ENCODE data around the gene TNNC2. TPM values are rescaled to one million over a fixed set of nuclear protein-coding genes. Genes with fewer than 3 reads are reported as not detected.

TNNC2 gene
- total and polyA plus RNA-seq, 2 of the 13 experiments (the other 11 are each of a cell fraction or from before 2014, with no cell fraction given) = 1.8 to 4.7 TPM

GRCh38 chr20:45848421-45848820 lies 21.3 kb upstream of the TNNC2 start:
- FAIRE-seq (no peak), ATAC-seq (no peak; the same call in 1 of the 3 replicates), DNase-seq (ENCODE audit: low spot score) (no peak)
- in situ Hi-C loops (cut with HindIII; ENCODE audit: extremely low pct_ligation_motif_present, low pct_unique_long_range_greater_than_20kb) = no loop called here
- Histone ChIP-seq H3K4me1 (ENCODE audit: insufficient read depth, low read length) (peaks cover 4% of the 10 kb centered on the region; the same call in 1 of the 2 replicates), H3K9me3 (ENCODE audit: low read length) (no peaks in the 10 kb centered on the region), H3K4me3 (replicated peaks in 1 of 3; ENCODE audit: insufficient read depth in 1 of 3, low read depth in 2 of 3, low read length in 3 of 3) (no peak overlapping the region), H2AFZ (ENCODE audit: low read length) (no peak overlapping the region), H3K27me3 (ENCODE audit: control insufficient read depth in 1 of 2, insufficient read depth in 2 of 2, low read length in 2 of 2) (no peaks in the 10 kb centered on the region), H3K36me3 (replicated peaks in 1 of 2; ENCODE audit: control insufficient read depth in 1 of 2, insufficient read depth in 2 of 2, low read length in 2 of 2) (peaks cover 13 to 26% of the 10 kb centered on the region in 2 experiments), H3K27ac (ENCODE audit: extremely low read length, insufficient read depth, low read length) (no peak overlapping the region), H4K20me1 (ENCODE audit: insufficient read depth, low read length) (no peaks in the 10 kb centered on the region), H3K9ac (ENCODE audit: insufficient read depth, low read depth, low read length) (no peak overlapping the region), H3K4me2 (ENCODE audit: low read depth, low read length) (no peak overlapping the region), H3K79me2 (ENCODE audit: insufficient read depth, low read length) (no peaks in the 10 kb centered on the region)
- BruUV-seq (replicated peaks) = no TSS peak
- POLR2A ChIA-PET = interaction anchor here (0.8 to 2.0 kb wide), 2 partner anchors 9 to 122 kb away, joined by 3 to 6 read pairs; no protein-coding TSS in a partner anchor
- WGBS (ENCODE audit: low lambda C conversion rate) = 91% methylated on average over 8 of the region's 8 CpGs
- intact Hi-C loops (cut with micrococcal nuclease; ENCODE audit: unreplicated experiment) = no loop called here
- CTCF ChIA-PET (ENCODE audit: low intra/inter-chr PET ratio, low total read pairs) = no interaction called here
- TF ChIP-seq GATAD1 (CRISPR knock-in tag; IDR thresholded peaks at IDR 0.05) = no peak
- no peak for TF ChIP-seq NCOR1 (IDR thresholded peaks at IDR 0.05; ENCODE audit: borderline replicate concordance, low read length)
- no peak for TF ChIP-seq MLXIP (CRISPR knock-in tag; IDR thresholded peaks at IDR 0.05; ENCODE audit: borderline replicate concordance)
- TF ChIP-seq NFE2L2 (IDR thresholded peaks at IDR 0.05; ENCODE audit: low read length) = no peak
- TF ChIP-seq NFRKB (IDR thresholded peaks at IDR 0.05) = no peak
- TF ChIP-seq ZC3H4 (CRISPR knock-in tag; IDR thresholded peaks at IDR 0.05; ENCODE audit: borderline replicate concordance) = no peak
- TF ChIP-seq ZBTB40 (IDR thresholded peaks at IDR 0.05) = no peak
- TF ChIP-seq ZBTB40 (CRISPR knock-in tag; IDR thresholded peaks at IDR 0.05) = no peak
- TF ChIP-seq RELA (CRISPR knock-in tag; IDR thresholded peaks at IDR 0.05) = no peak
- no peak for TF ChIP-seq ZNF629 (CRISPR knock-in tag; conservative IDR thresholded peaks at IDR 0.05)
- no peak for TF ChIP-seq POLR2AphosphoS2 (IDR thresholded peaks at IDR 0.05; ENCODE audit: low read depth, low read length)
- no peak for TF ChIP-seq ZBTB8A (CRISPR knock-in tag; IDR thresholded peaks at IDR 0.05; ENCODE audit: borderline replicate concordance, low read depth)
- TF ChIP-seq ZFP36L1 (CRISPR knock-in tag; IDR thresholded peaks at IDR 0.05) = no peak
